IMR-90 (cell line): Measurements from ENCODE around the gene TNFRSF25. TPM values are rescaled to one million over a fixed set of nuclear protein-coding genes. Genes with fewer than 3 reads are reported as not detected.
A peak's percentile ranks its signal among the peaks of the same experiment; 100 is the strongest.

Experiments
- ATAC-seq: fragments of 200-7000 bp; cut with Tn5 transposase; 2 replicates; pipeline ENCODE4 v1.9.1; 2020; ENCODE audit warnings: low read depth, mild to moderate bottlenecking, moderate library complexity
- BruUV-seq: library from RNA; stranded (reverse); fragments of 400-500 nt; replicated peaks from 2 replicates; lab custom pipeline; 2021; lab: Mats Ljungman, UMichigan
- CTCF ChIA-PET: fragments of 300-600 bp; formaldehyde crosslinking; extraction: SDS; loops from one replicate; lab custom pipeline; 2021; ENCODE audit warnings: antibody characterized with exemption; lab: Yijun Ruan, JAX
- POLR2A ChIA-PET: fragments of 300-600 bp; sonication (Branson Sonifier 250); formaldehyde crosslinking; loops from one replicate; lab custom pipeline; 2022; ENCODE audit warnings: antibody characterized with exemption; ENCODE audit not compliant: unreplicated experiment; lab: Charles Lee
- DNase-seq: peaks from one replicate; pipeline ENCODE4 v3.0.0; 2013
- H2AFZ ChIP-seq: replicated peaks from 2 replicates; pipeline ENCODE3; 2013; ENCODE audit warnings: low read length, mild to moderate bottlenecking; ENCODE audit not compliant: poor library complexity
- H2AK5ac ChIP-seq: 2 replicates; pipeline ENCODE4 v1.6.1; 2013; ENCODE audit warnings: low read depth, low read length, inconsistent platforms
- H2AK9ac ChIP-seq: replicated peaks from 2 replicates; pipeline ENCODE3; 2013; ENCODE audit warnings: mild to moderate bottlenecking, low read depth, low read length, moderate library complexity; ENCODE audit not compliant: poor library complexity
- H2BK120ac ChIP-seq: 2 replicates; pipeline ENCODE4 v1.6.1; 2013; ENCODE audit warnings: low read depth, low read length, inconsistent platforms
- H2BK15ac ChIP-seq: 3 replicates; pipeline ENCODE4 v1.6.1; 2013; ENCODE audit warnings: low read depth, low read length, inconsistent platforms
- H2BK20ac ChIP-seq: 2 replicates; pipeline ENCODE4 v1.6.1; 2013; ENCODE audit warnings: low read depth, mild to moderate bottlenecking, inconsistent platforms, low read length, moderate library complexity
- H2BK5ac ChIP-seq: 2 replicates; pipeline ENCODE4 v1.6.1; 2013; ENCODE audit warnings: mild to moderate bottlenecking, low read depth, low read length, inconsistent platforms; ENCODE audit not compliant: poor library complexity, severe bottlenecking
- H3K14ac ChIP-seq: replicated peaks from 2 replicates; pipeline ENCODE4 v1.6.1; 2013; ENCODE audit warnings: low read depth, low read length, inconsistent platforms
- H3K18ac ChIP-seq: 2 replicates; pipeline ENCODE4 v1.6.1; 2013; ENCODE audit warnings: low read depth, low read length, control low read depth
- H3K23ac ChIP-seq: 2 replicates; pipeline ENCODE4 v1.6.1; 2013; ENCODE audit warnings: low read depth, low read length, inconsistent platforms
- H3K27ac ChIP-seq: 2 replicates; pipeline ENCODE4 v1.5.1; 2013; ENCODE audit warnings: mild to moderate bottlenecking, control low read depth, low read length; ENCODE audit not compliant: insufficient read depth
- H3K27me3 ChIP-seq: 2 replicates; pipeline ENCODE4 v1.6.1; 2013; ENCODE audit warnings: low read length; ENCODE audit not compliant: control insufficient read depth, insufficient read depth
- H3K36me3 ChIP-seq: 2 replicates; pipeline ENCODE4 v1.6.1; 2013; ENCODE audit warnings: low read length, mixed read lengths; ENCODE audit not compliant: control insufficient read depth, insufficient read depth
- H3K4ac ChIP-seq: 2 replicates; pipeline ENCODE4 v1.6.1; 2013; ENCODE audit warnings: low read depth, low read length, inconsistent platforms
- H3K4me1 ChIP-seq: 2 replicates; pipeline ENCODE4 v1.6.1; 2013; ENCODE audit warnings: low read length, mixed read lengths; ENCODE audit not compliant: control insufficient read depth, insufficient read depth
- H3K4me2 ChIP-seq: 2 replicates; pipeline ENCODE4 v1.6.1; 2013; ENCODE audit warnings: low read depth, mild to moderate bottlenecking, control low read depth, low read length, moderate library complexity
- H3K4me3 ChIP-seq: 2 replicates; pipeline ENCODE4 v1.5.1; 2013; ENCODE audit warnings: low read depth, mild to moderate bottlenecking, control low read depth, low read length, moderate library complexity; ENCODE audit not compliant: insufficient read depth
- H3K56ac ChIP-seq: 2 replicates; pipeline ENCODE4 v1.6.1; 2013; ENCODE audit warnings: low read length, inconsistent platforms; ENCODE audit not compliant: insufficient read depth; ENCODE audit errors: extremely low read depth
- H3K79me1 ChIP-seq, 2 experiments: 2 replicates each; pipeline ENCODE4 v1.6.1; 2013; ENCODE audit warnings: low read length in 2 of 2, inconsistent platforms in 1 of 2, low read depth in 1 of 2
- H3K9ac ChIP-seq: 2 replicates; pipeline ENCODE4 v1.6.1; 2013; ENCODE audit warnings: low read depth, low read length, control low read depth
- H3K9me1 ChIP-seq: 2 replicates; pipeline ENCODE4 v1.6.1; 2013; ENCODE audit warnings: low read length, inconsistent platforms; ENCODE audit not compliant: insufficient read depth
- H3K9me3 ChIP-seq: 2 replicates; pipeline ENCODE4 v1.6.1; 2013; ENCODE audit warnings: low read length; ENCODE audit not compliant: control insufficient read depth, insufficient read depth
- H4K20me1 ChIP-seq: 2 replicates; pipeline ENCODE4 v1.6.1; 2013; ENCODE audit warnings: low read length, inconsistent platforms; ENCODE audit not compliant: insufficient read depth
- H4K5ac ChIP-seq: 2 replicates; pipeline ENCODE4 v1.6.1; 2013; ENCODE audit warnings: mild to moderate bottlenecking, low read depth, low read length, control low read depth
- H4K8ac ChIP-seq, 2 experiments: 2 replicates each; pipeline ENCODE4 v1.6.1; 2013; ENCODE audit warnings: low read depth in 2 of 2, low read length in 2 of 2, control low read depth in 1 of 2, inconsistent platforms in 1 of 2
- H4K91ac ChIP-seq: 2 replicates; pipeline ENCODE4 v1.6.1; 2013; ENCODE audit warnings: low read depth, low read length, inconsistent platforms; ENCODE audit not compliant: insufficient read depth
- BHLHE40 ChIP-seq: fragments of 150-350 bp; IDR thresholded peaks from 2 replicates; pipeline ENCODE4 v1.6.1; 2016; ENCODE audit warnings: mild to moderate bottlenecking, low read depth, low read length
- CEBPB ChIP-seq: IDR thresholded peaks from 2 replicates; pipeline ENCODE4 v1.6.1; 2012; ENCODE audit warnings: low read depth, low read length, improper control_type of control experiment
- CHD1 ChIP-seq: IDR thresholded peaks from 2 replicates; pipeline ENCODE4 v1.6.1; 2012; ENCODE audit warnings: low read depth, low read length, improper control_type of control experiment
- CTCF ChIP-seq: conservative IDR thresholded peaks from 2 replicates; pipeline ENCODE4 v1.5.1; 2012; ENCODE audit warnings: mild to moderate bottlenecking, low read depth, low read length, improper control_type of control experiment
- FOS ChIP-seq: fragments of 150-350 bp; IDR thresholded peaks from 2 replicates; pipeline ENCODE4 v1.6.1; 2016; ENCODE audit warnings: low read depth, low read length
- MAFK ChIP-seq: IDR thresholded peaks from 2 replicates; pipeline ENCODE4 v1.6.1; 2012; ENCODE audit warnings: low read depth, low read length, improper control_type of control experiment
- MAZ ChIP-seq: IDR thresholded peaks from 2 replicates; pipeline ENCODE4 v1.6.1; 2012; ENCODE audit warnings: low read depth, mild to moderate bottlenecking, low read length, improper control_type of control experiment, moderate library complexity, borderline replicate concordance
- MXI1 ChIP-seq: IDR thresholded peaks from 2 replicates; pipeline ENCODE4 v1.6.1; 2012; ENCODE audit warnings: low read depth, mild to moderate bottlenecking, low read length, moderate library complexity, borderline replicate concordance
- NFE2L2 ChIP-seq: fragments of 150-350 bp; IDR thresholded peaks from 2 replicates; pipeline ENCODE4 v1.6.1; 2016; ENCODE audit warnings: low read depth, mild to moderate bottlenecking, low read length
- POLR2A ChIP-seq: IDR thresholded peaks from 2 replicates; pipeline ENCODE4 v1.6.1; 2012; ENCODE audit warnings: mild to moderate bottlenecking, low read depth, low read length
- RAD21 ChIP-seq: IDR thresholded peaks from 2 replicates; pipeline ENCODE4 v1.6.1; 2012; ENCODE audit warnings: low read length, improper control_type of control experiment
- RCOR1 ChIP-seq: IDR thresholded peaks from 2 replicates; pipeline ENCODE4 v1.6.1; 2012; ENCODE audit warnings: mild to moderate bottlenecking, low read length, improper control_type of control experiment; ENCODE audit not compliant: insufficient replicate concordance
- RFX5 ChIP-seq: IDR thresholded peaks from 2 replicates; pipeline ENCODE4 v1.8.0; 2012; ENCODE audit warnings: low read depth, mild to moderate bottlenecking, low read length, moderate library complexity
- SMC3 ChIP-seq: fragments of 150-350 bp; IDR thresholded peaks from 2 replicates; pipeline ENCODE4 v1.6.1; 2016; ENCODE audit warnings: low read depth, mild to moderate bottlenecking, antibody characterized with exemption, low read length, moderate library complexity
- WGBS, 2 experiments: methylation state at CpG; one replicate each; pipeline versions ENCODE4 v1.1.5 to v1.1.7; 2013; ENCODE audit warnings: missing lambda C conversion rate in 2 of 2; ENCODE audit not compliant: insufficient read length in 1 of 2; ENCODE audit errors: extremely low coverage in 2 of 2; 5-methylcytosine and 5-hydroxymethylcytosine counted together
- dilution Hi-C: fragments of 300-500 bp; cut with HindIII; formaldehyde crosslinking; loops from one replicate; pipeline ENCODE4 v1.14.3; 2018; ENCODE audit warnings: low sequenced_read_pairs; ENCODE audit not compliant: unreplicated experiment
- in situ Hi-C: fragments of 300-500 bp; cut with MboI; formaldehyde crosslinking; loops from 3 replicates; pipeline ENCODE4 v1.14.3; 2019; ENCODE audit warnings: low sequenced_read_pairs, inconsistent platforms, mixed read lengths
- intact Hi-C: fragments of 100-400 bp; cut with micrococcal nuclease; formaldehyde crosslinking; loops from 2 replicates; pipeline ENCODE4 v1.10.0; 2022
- polyA plus RNA-seq, 3 experiments: library from polyadenylated mRNA; depleted of rRNA; stranded (reverse); fragments of >200 nt; gene quantifications; 2 replicates each; pipeline ENCODE4 v1.2.3, GENCODE V29; 2012; ENCODE audit warnings: low replicate concordance in 1 of 3
- total RNA-seq: library from RNA; depleted of rRNA; stranded (reverse); fragments of >200 nt; gene quantifications from 2 replicates; pipeline ENCODE4 v1.2.3, GENCODE V29; 2012
- TF ChIP-seq, protein P1 (sequence below): fragments of 150-350 bp; IDR thresholded peaks from 2 replicates; pipeline ENCODE4 v1.6.1; 2016; ENCODE audit warnings: low read depth, mild to moderate bottlenecking, low read length, moderate library complexity, borderline replicate concordance
- TF ChIP-seq, protein P2 (sequence below): fragments of 150-350 bp; IDR thresholded peaks from 2 replicates; pipeline ENCODE4 v1.6.1; 2017; ENCODE audit warnings: mild to moderate bottlenecking, antibody characterized with exemption, low read length, low read depth

The TNFRSF25 gene
- total and polyA plus RNA-seq, 2 of the 4 experiments (the other 2 are of a cell fraction), result 1.3 to 11.2 TPM

GRCh38 chr1:6495041-6495441, 29.1 kb upstream of the TNFRSF25 start:
- H3K56ac ChIP-seq, result no peak overlapping the region
- no CpG with 5 or more reads among the region's 13 CpGs for WGBS, 2 experiments
- no peak overlapping the region for H3K23ac ChIP-seq
- H4K20me1 ChIP-seq, result no peaks in the 10 kb centered on the region
- H4K91ac ChIP-seq, result no peak overlapping the region
- no peak overlapping the region for H4K5ac ChIP-seq
- H3K9me3 ChIP-seq, result no peaks in the 10 kb centered on the region
- no peak overlapping the region for H3K4me3 ChIP-seq
- peaks cover 19% of the 10 kb centered on the region for H3K4me1 ChIP-seq
- H3K18ac ChIP-seq, result no peak overlapping the region
- BruUV-seq, result no TSS peak
- in situ Hi-C loops, result loop anchor here (10.0 kb wide), 1 partner anchor 150 kb away; no protein-coding TSS in a partner anchor
- ATAC-seq (no peak), DNase-seq (no peak)
- no peak overlapping the region for H4K8ac ChIP-seq
- H3K79me1 ChIP-seq, result peaks cover 0 to 11% of the 10 kb centered on the region in 2 experiments; a peak in 1 of 4 replicates
- H3K4ac ChIP-seq, result no peak overlapping the region
- CTCF ChIA-PET, result no interaction called here
- no peak overlapping the region for H2AK5ac ChIP-seq
- no peak overlapping the region for H2AFZ ChIP-seq
- H3K27me3 ChIP-seq, result no peaks in the 10 kb centered on the region; the same call in 1 of the 2 replicates
- POLR2A ChIA-PET, result no interaction called here
- H2AK9ac ChIP-seq, result peak overlapping the region; percentile 42
- intact Hi-C loops, result no loop called here
- H2BK5ac ChIP-seq, result no peak overlapping the region
- dilution Hi-C loops, result no loop called here
- no peak overlapping the region for H3K4me2 ChIP-seq
- no peak overlapping the region for H2BK120ac ChIP-seq
- H3K9ac ChIP-seq, result no peak overlapping the region
- TF ChIP-seq RFX5, result no peak
- TF ChIP-seq, protein P1, sequence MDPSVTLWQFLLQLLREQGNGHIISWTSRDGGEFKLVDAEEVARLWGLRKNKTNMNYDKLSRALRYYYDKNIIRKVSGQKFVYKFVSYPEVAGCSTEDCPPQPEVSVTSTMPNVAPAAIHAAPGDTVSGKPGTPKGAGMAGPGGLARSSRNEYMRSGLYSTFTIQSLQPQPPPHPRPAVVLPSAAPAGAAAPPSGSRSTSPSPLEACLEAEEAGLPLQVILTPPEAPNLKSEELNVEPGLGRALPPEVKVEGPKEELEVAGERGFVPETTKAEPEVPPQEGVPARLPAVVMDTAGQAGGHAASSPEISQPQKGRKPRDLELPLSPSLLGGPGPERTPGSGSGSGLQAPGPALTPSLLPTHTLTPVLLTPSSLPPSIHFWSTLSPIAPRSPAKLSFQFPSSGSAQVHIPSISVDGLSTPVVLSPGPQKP, result no peak
- TF ChIP-seq RAD21, result no peak
- TF ChIP-seq CTCF, result no peak
- TF ChIP-seq SMC3, result no peak
- TF ChIP-seq, protein P2, sequence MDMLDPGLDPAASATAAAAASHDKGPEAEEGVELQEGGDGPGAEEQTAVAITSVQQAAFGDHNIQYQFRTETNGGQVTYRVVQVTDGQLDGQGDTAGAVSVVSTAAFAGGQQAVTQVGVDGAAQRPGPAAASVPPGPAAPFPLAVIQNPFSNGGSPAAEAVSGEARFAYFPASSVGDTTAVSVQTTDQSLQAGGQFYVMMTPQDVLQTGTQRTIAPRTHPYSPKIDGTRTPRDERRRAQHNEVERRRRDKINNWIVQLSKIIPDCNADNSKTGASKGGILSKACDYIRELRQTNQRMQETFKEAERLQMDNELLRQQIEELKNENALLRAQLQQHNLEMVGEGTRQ, result no peak
- no peak for TF ChIP-seq MAZ
- TF ChIP-seq POLR2A, result no peak
- no peak for TF ChIP-seq MAFK
- no peak for TF ChIP-seq RCOR1
- no peak for TF ChIP-seq NFE2L2
- no peak for TF ChIP-seq MXI1
- no peak for TF ChIP-seq BHLHE40
- TF ChIP-seq CHD1, result no peak
- no peak for TF ChIP-seq FOS
- TF ChIP-seq CEBPB, result no peak
- H3K9me1 ChIP-seq, result 0 out of 2 replicates have a peak, but pooled peaks cover 2% of the 10 kb centered on the region
- no peaks in the 10 kb centered on the region for H3K36me3 ChIP-seq
- no peak overlapping the region for H3K27ac ChIP-seq
- H3K14ac ChIP-seq, result no peak overlapping the region
- H2BK15ac ChIP-seq, result no peak overlapping the region
- H2BK20ac ChIP-seq, result no peak overlapping the region
